GM08714 (cell line): Measurements from ENCODE around the gene ZFHX3.

ENCODE experiments used
- H3K4me3 ChIP-seq: fragments of 200-500 bp; sonication (Bioruptor generic); 2 replicates; pipeline ENCODE4 v1.5.1; 2014; ENCODE audit warnings: mild to moderate bottlenecking, low read length, inconsistent platforms
- ZNF274 ChIP-seq: IDR thresholded peaks from 2 replicates; pipeline ENCODE4 v1.6.1; 2012; ENCODE audit warnings: mild to moderate bottlenecking, low read depth, low read length

Gene ZFHX3

DNA sequence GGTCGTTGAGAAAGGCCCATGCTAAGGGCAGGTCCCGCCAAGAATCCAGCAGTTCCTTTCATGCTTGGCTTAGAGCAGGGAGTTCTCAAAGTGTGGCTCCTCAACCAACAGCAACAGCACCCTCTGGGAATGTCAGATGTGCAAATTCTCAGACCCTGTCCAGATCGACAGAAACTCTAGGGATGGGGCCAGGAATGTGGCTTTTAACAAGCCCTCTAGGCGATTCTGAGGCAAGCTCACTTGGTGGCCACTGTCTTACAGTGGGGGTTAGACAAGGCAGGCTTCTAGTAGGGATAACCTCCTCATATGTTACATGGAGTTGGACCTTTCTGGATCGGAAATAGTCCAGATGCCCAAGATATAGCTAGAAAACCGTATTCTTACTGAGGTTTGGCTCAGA lies 144.8 kb downstream of the ZFHX3 start:
- no peak overlapping the region for H3K4me3 ChIP-seq
- no peak for TF ChIP-seq ZNF274

DNA sequence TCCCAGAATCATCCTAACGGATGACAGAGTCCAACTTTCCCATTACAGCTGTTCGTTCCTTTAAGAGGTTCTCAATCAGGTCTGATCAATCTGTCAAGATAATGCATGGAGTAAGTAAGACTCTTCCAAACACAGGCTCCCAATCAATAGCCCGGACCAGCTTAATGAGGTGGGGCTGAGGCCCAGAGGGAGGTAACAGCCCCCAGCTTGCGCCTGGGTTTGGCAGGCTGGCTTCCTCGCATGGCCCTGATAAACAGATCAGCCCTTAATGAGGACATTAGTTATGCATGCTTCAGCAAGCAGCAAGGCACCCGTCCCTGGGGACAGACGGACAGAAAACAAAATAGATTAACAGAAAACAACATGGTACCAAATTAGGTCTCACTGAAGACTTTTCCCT lies 145.7 kb downstream of the ZFHX3 start:
- no peak for TF ChIP-seq ZNF274
- H3K4me3 ChIP-seq: no peak overlapping the region

GRCh38 chr16:72901000-72901627 lies 146.8 kb downstream of the ZFHX3 start:
- no peak for TF ChIP-seq ZNF274
- H3K4me3 ChIP-seq: no peak overlapping the region

DNA sequence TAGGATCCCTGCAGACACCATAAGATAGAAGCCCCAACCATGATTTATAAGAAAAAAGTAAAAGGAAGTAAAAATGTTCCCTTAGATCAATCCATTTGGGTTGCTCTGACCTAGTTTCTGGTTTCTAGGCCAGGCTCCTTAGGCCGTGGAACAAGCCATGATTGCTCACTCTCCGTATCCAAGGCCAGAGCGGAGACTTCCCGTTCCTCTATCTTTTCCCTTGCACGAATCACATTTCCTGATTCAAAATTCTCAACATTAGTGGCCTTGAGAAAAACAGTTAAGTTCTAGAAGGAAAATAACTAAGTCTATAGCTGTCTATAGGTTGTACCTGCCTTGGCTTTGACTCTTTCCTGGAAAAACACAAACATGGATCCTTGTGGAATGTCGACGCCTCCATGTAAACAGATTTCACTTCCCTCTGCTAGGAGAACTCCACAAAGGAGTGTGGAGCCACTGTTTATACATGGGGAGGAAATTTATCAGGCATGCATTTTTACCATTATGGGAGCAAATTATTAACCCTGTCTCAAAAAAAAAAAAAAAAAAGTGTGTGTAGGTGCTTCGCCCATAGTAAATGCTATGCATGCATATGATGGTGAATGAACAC lies 149.6 kb downstream of the ZFHX3 start:
- H3K4me3 ChIP-seq: no peak overlapping the region
- TF ChIP-seq ZNF274: no peak

DNA sequence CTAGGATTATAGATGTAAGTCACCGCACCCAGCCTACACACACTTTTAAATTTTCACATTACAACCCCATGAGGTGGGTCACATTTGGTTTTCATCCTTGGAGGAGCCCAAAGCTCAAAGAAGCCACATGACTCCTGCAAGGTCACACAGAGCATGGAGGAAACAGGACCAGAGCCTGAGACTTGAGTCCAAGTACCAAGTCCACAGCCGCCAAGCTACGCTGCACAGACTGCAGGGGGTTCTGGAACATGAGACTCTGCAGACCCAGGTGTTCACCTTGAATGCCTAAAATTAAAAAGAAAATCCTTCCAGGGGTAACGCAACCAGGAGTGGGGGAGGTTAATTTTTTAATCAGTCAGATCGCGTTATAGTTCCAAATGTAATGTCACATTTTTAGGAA lies 150.2 kb downstream of the ZFHX3 start:
- no peak for TF ChIP-seq ZNF274
- H3K4me3 ChIP-seq: no peak overlapping the region

GRCh38 chr16:72896485-72897118 lies 151.3 kb downstream of the ZFHX3 start:
- no peak for TF ChIP-seq ZNF274

GRCh38 chr16:72895951-72896350 lies 152.0 kb downstream of the ZFHX3 start:
- no peak overlapping the region for H3K4me3 ChIP-seq
- no peak for TF ChIP-seq ZNF274

More at GRCh38 chr16:72896485-72897118, 151.3 kb downstream of the ZFHX3 start:
- H3K4me3 ChIP-seq: no peak overlapping the region

- TF ChIP-seq ZNF274: no peak
- H3K4me3 ChIP-seq: no peak overlapping the region
These were observed 153.4 kb downstream of the ZFHX3 start for GRCh38 chr16:72894293-72895151.

DNA sequence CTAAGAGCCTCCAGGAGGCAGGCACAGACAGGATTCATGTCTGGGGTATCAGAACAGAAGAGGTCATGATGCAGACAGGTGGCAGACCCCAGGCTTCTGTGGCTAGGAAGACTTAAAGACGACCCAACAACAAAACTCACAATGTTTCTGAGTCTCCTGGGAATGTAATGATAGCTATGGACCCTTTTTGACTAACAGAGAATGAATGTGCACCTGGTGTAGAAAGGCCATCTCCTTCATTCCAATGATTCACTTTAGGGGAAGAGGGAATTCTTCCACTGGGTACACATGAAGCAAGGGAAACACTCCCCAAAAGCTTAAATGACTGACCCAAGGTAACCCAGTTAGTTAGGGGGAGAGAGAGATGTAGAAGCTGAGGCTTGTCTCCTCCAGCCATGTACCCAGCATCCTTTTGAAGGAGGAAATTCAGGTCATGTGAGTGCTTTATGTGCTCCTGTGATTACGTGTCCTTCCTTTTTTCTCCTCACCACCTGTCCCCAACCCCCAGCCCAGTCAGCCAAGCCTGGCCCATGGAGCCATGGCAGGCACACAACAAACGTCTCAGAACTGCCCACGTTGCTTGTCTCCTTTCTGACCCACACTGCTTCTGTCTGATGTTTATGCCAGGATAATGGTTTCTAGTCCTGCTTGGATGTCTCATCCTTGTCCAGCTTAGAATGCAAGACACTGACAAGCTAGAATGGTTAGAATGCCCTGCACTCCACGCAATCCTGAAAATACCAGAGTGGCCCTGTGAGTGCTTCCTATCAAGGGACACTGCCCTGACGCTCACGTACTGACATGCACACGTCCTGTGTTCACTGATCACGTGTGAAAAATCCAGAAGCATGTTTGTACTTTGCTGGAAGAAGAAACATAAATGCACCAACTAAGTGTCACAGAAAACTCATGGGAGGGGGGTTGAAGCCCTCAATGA lies 156.4 kb downstream of the ZFHX3 start:
- no peak overlapping the region for H3K4me3 ChIP-seq
- no peak for TF ChIP-seq ZNF274

DNA sequence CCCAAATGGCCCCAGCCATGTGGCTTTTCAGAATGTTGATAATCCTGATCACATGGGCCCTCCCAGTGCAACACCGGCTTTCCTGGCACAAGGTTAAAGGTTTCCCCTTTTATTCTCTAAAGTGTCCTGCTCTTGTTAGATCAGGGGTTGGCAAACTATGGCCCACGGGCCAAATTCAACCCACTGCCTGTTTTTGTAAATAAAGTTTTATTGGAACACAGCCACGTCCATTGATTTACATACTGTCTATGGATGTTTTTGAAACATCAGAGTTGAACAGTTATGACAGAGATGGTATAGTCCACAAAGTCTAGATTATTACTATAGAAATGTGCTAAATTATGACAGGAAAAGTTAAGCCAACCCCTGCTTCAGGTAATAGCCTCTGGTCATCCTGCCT lies 157.3 kb downstream of the ZFHX3 start:
- no peak overlapping the region for H3K4me3 ChIP-seq
- TF ChIP-seq ZNF274: no peak

DNA sequence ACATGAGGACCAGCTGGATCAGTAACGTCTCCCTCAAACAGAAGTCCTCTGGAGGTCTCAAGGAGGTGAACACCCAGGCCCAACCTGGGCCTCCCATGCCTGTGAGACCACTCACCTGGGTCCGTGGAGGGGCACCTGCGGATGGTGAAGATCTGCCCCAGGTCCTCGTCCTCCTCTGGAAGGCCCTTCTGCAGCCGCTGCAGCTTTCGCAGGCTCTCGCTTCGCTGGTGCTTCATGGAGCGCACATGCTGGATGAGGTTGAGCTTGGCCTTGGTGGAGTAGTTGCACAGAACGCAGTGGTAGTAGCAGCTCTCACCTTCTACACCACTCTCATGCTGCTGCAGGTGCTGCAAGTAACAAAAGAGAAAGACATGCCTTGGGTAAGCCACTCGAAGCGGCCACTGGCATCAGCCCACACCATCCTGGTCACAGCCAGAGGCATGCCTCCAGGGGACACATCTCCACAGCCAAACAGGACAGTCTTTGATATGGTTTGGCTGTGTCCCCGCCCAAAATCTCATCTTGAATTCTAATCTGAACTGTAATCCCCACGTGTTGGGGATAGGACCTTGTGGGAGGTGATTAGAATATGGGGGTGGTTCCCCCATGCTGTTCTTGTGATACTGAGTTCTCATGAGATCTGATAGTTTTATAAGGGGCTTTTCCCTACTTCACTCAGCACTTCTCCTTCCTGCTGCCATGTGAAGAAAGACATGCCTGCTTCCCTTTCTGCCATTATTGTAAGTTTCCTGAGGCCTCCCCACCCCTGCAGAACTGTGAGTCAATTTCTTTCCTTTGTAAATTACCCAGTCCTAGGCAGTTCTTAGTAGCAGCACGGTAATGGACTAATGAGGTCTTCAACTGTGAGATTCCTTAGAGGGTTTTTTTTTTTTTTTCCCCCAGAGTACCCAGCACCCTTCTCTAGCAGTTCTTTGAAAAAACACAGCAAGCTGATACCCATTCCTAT lies 158.0 kb downstream of the ZFHX3 start:
- H3K4me3 ChIP-seq: no peak overlapping the region
- no peak for TF ChIP-seq ZNF274

- TF ChIP-seq ZNF274: no peak
- H3K4me3 ChIP-seq: no peak overlapping the region
These were observed 160.4 kb downstream of the ZFHX3 start for GRCh38 chr16:72887537-72887936.

DNA sequence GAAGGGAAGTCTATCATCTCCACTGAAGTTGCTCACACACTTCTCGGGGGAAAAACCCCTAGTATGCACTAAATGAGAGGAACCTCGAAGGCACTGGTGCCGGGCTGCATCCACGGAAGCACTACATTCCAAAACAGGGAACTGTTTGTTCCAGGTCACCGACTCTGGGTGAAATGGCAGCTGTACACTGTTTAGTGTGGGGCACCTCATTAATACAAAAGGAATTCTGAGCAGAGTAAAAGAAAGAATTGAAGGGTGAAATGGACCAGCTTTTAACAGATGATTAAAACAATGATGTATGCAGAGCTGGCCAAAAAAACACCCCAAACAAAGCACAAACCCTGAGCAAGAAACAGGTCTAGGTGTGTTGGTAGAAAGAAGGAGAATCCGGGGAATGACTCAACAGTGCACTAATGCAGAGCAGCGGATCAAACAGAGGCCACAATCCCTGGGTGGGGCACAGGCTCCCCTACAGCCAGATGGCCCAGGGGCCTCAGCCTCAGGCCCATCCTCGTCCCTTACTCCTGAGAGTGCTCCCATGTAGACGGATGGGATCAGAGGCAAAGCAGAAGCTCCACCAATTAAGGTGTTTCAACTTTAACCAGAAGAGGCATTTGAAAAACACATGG lies 161.5 kb downstream of the ZFHX3 start:
- H3K4me3 ChIP-seq: no peak overlapping the region
- TF ChIP-seq ZNF274: no peak
